ENCODE results near the gene KLF16.

Gene KLF16

GRCh38 chr19:1843116-1843515 is 20.3 kb downstream of the KLF16 start:
- H3K4me3 ChIP-seq (ENCODE audit: low read depth, low read length), result no peak overlapping the region

GRCh38 chr19:1841209-1841924 is 22.0 kb downstream of the KLF16 start:
- no peak for TF ChIP-seq CTCF (conservative IDR thresholded peaks at IDR 0.05; ENCODE audit: low read depth, low read length)
- DNase-seq (ENCODE audit: low read depth), result no peak
- peak overlapping the region; percentile 7 for H3K4me3 ChIP-seq (ENCODE audit: low read depth, low read length)

More at GRCh38 chr19:1843116-1843515, 20.3 kb downstream of the KLF16 start:
- no peak for TF ChIP-seq CTCF (conservative IDR thresholded peaks at IDR 0.05; ENCODE audit: low read depth, low read length)
- DNase-seq (ENCODE audit: low read depth), result no peak

- no peak for TF ChIP-seq CTCF (conservative IDR thresholded peaks at IDR 0.05; ENCODE audit: low read depth, low read length)
- peak; percentile 30 for DNase-seq (ENCODE audit: low read depth)
- peak overlapping the region; percentile 5 for H3K4me3 ChIP-seq (ENCODE audit: low read depth, low read length)
Measured at GRCh38 chr19:1840541-1841115, 22.8 kb downstream of the KLF16 start.

GRCh38 chr19:1839658-1840540 is 23.5 kb downstream of the KLF16 start:
- no peak overlapping the region for H3K4me3 ChIP-seq (ENCODE audit: low read depth, low read length)
- TF ChIP-seq CTCF (conservative IDR thresholded peaks at IDR 0.05; ENCODE audit: low read depth, low read length), result no peak
- DNase-seq (ENCODE audit: low read depth), result no peak

GRCh38 chr19:1837625-1838105 is 25.7 kb downstream of the KLF16 start:
- TF ChIP-seq CTCF (conservative IDR thresholded peaks at IDR 0.05; ENCODE audit: low read depth, low read length), result peak; percentile 94
- peak overlapping the region; percentile 22 for H3K4me3 ChIP-seq (ENCODE audit: low read depth, low read length)
- peak; percentile 33 for DNase-seq (ENCODE audit: low read depth)

GRCh38 chr19:1837222-1837565 is 26.2 kb downstream of the KLF16 start:
- no peak for TF ChIP-seq CTCF (conservative IDR thresholded peaks at IDR 0.05; ENCODE audit: low read depth, low read length)
- no peak for DNase-seq (ENCODE audit: low read depth)
- no peak overlapping the region for H3K4me3 ChIP-seq (ENCODE audit: low read depth, low read length)

All from choroid plexus epithelial cell (primary cell).